ENCODE data around the gene PANK2. TPM values are rescaled to one million over a fixed set of nuclear protein-coding genes. Genes with fewer than 3 reads are reported as not detected.
"Not testable (repeated sequence)": the region's sequence is repeated elsewhere in the genome, so short reads cannot be mapped to it uniquely, and the experiment has no call there.

The PANK2 gene
- total and polyA plus RNA-seq, 8 donors = 34.1 to 47.8 (median 39.1) TPM

- no peak for TF ChIP-seq CTCF (IDR thresholded peaks at IDR 0.05)
- intact Hi-C loops (cut with DNase I) = no loop called here
- DNase-seq = no peak
These were observed 75.5 kb downstream of the PANK2 start for GRCh38 chr20:3964719-3965118.

GRCh38 chr20:3966571-3966970 is 77.4 kb downstream of the PANK2 start:
- peaks cover 0 to 17% of the 10 kb centered on the region in 2 donors for H3K36me3 ChIP-seq
- intact Hi-C loops (cut with DNase I) = no loop called here
- H3K9me3 ChIP-seq = no peaks in the 10 kb centered on the region
- no peak for ATAC-seq
- DNase-seq = no peak
- H3K4me3 ChIP-seq = no peak overlapping the region
- no peak for TF ChIP-seq CTCF (IDR thresholded peaks at IDR 0.05)
- H3K27me3 ChIP-seq = no peaks in the 10 kb centered on the region
- H3K4me1 ChIP-seq = no peaks in the 10 kb centered on the region
- no peak overlapping the region for H3K27ac ChIP-seq

More at GRCh38 chr20:3964719-3965118, 75.5 kb downstream of the PANK2 start:
- H3K27ac ChIP-seq = no peak overlapping the region
- no peaks in the 10 kb centered on the region for H3K27me3 ChIP-seq
- H3K36me3 ChIP-seq = peaks cover 0 to 30% of the 10 kb centered on the region in 2 donors
- no peak for ATAC-seq
- no peak overlapping the region for H3K4me3 ChIP-seq
- H3K4me1 ChIP-seq = no peaks in the 10 kb centered on the region
- H3K9me3 ChIP-seq = no peaks in the 10 kb centered on the region

- intact Hi-C loops (cut with DNase I) = no loop called here
These were observed 80.8 kb downstream of the PANK2 start for GRCh38 chr20:3970016-3970415.

GRCh38 chr20:3971145-3971544 is 82.0 kb downstream of the PANK2 start:
- H3K9me3 ChIP-seq = peaks cover 0 to 3% of the 10 kb centered on the region in 2 donors
- intact Hi-C loops (cut with DNase I) = no loop called here
- H3K27ac ChIP-seq = peak overlapping the region in 1 of 2 donors; percentile 37
- DNase-seq = no peak
- peaks cover 0 to 22% of the 10 kb centered on the region in 2 donors for H3K36me3 ChIP-seq
- ATAC-seq = no peak
- no peak for TF ChIP-seq CTCF (IDR thresholded peaks at IDR 0.05)
- no peak overlapping the region for H3K4me3 ChIP-seq
- H3K27me3 ChIP-seq = no peaks in the 10 kb centered on the region
- H3K4me1 ChIP-seq = no peaks in the 10 kb centered on the region

More at GRCh38 chr20:3970016-3970415, 80.8 kb downstream of the PANK2 start:
- DNase-seq = no peak
- no peaks in the 10 kb centered on the region for H3K4me1 ChIP-seq
- no peak for TF ChIP-seq CTCF (IDR thresholded peaks at IDR 0.05)
- ATAC-seq = no peak
- H3K36me3 ChIP-seq = peaks cover 0 to 22% of the 10 kb centered on the region in 2 donors
- H3K9me3 ChIP-seq = peaks cover 0 to 3% of the 10 kb centered on the region in 2 donors
- H3K27me3 ChIP-seq = no peaks in the 10 kb centered on the region
- no peak overlapping the region for H3K4me3 ChIP-seq
- no peak overlapping the region for H3K27ac ChIP-seq

GRCh38 chr20:3972161-3972560 is 83.0 kb downstream of the PANK2 start:
- no peak for TF ChIP-seq CTCF (IDR thresholded peaks at IDR 0.05)
- DNase-seq = no peak

GRCh38 chr20:3972631-3973030 is 83.4 kb downstream of the PANK2 start:
- H3K27ac ChIP-seq; intact Hi-C loops (cut with DNase I); H3K9me3 ChIP-seq; DNase-seq; H3K27me3 ChIP-seq; ATAC-seq; H3K4me3 ChIP-seq; H3K4me1 ChIP-seq: not testable (repeated sequence)
- H3K36me3 ChIP-seq = peaks cover 0 to 13% of the 10 kb centered on the region in 2 donors

More at GRCh38 chr20:3972161-3972560, 83.0 kb downstream of the PANK2 start:
- Histone ChIP-seq H3K36me3 (peaks cover 0 to 18% of the 10 kb centered on the region in 2 donors), H3K4me1 (no peaks in the 10 kb centered on the region), H3K4me3 (no peak overlapping the region), H3K9me3 (peaks cover 0 to 3% of the 10 kb centered on the region in 2 donors), H3K27ac (no peak overlapping the region), H3K27me3 (no peaks in the 10 kb centered on the region)
- ATAC-seq = no peak
- intact Hi-C loops (cut with DNase I) = no loop called here
